ENCODE measurements around the gene PXYLP1. TPM values are rescaled to one million over a fixed set of nuclear protein-coding genes. Genes with fewer than 3 reads are reported as not detected.

The PXYLP1 gene
- total RNA-seq, 1 donor from 2014 or later = 28.2 TPM

- DNase-seq (ENCODE audit: low spot score) = no peak
Measured at GRCh38 chr3:141323936-141324704, 92.5 kb downstream of the PXYLP1 start.

- no peak for DNase-seq (ENCODE audit: low spot score)
Measured at GRCh38 chr3:141326123-141326522, 94.5 kb downstream of the PXYLP1 start.

GRCh38 chr3:141326626-141327025 lies 95.0 kb downstream of the PXYLP1 start:
- no peak for DNase-seq (ENCODE audit: low spot score)

- DNase-seq (ENCODE audit: low spot score) = no peak
Measured at GRCh38 chr3:141328286-141329166, 96.9 kb downstream of the PXYLP1 start.

GRCh38 chr3:141330235-141330634 lies 98.6 kb downstream of the PXYLP1 start:
- DNase-seq (ENCODE audit: low spot score) = no peak

- no peak for DNase-seq (ENCODE audit: low spot score)
Measured at GRCh38 chr3:141330718-141331376, 99.2 kb downstream of the PXYLP1 start.

GRCh38 chr3:141331377-141332318 lies 100.0 kb downstream of the PXYLP1 start:
- peak; percentile 45 for DNase-seq (ENCODE audit: low spot score)

GRCh38 chr3:141332416-141332815 lies 100.8 kb downstream of the PXYLP1 start:
- no peak for DNase-seq (ENCODE audit: low spot score)

- DNase-seq (ENCODE audit: low spot score) = no peak
Measured at GRCh38 chr3:141333836-141334626, 102.4 kb downstream of the PXYLP1 start.

- DNase-seq (ENCODE audit: low spot score) = no peak
Measured at GRCh38 chr3:141334627-141335250, 103.1 kb downstream of the PXYLP1 start.

GRCh38 chr3:141335531-141336061 lies 104.0 kb downstream of the PXYLP1 start:
- DNase-seq (ENCODE audit: low spot score) = no peak

- DNase-seq (ENCODE audit: low spot score) = no peak
Measured at GRCh38 chr3:141336672-141337522, 105.3 kb downstream of the PXYLP1 start.

- no peak for DNase-seq (ENCODE audit: low spot score)
Measured at GRCh38 chr3:141337523-141337854, 105.9 kb downstream of the PXYLP1 start.

GRCh38 chr3:141337991-141338390 lies 106.4 kb downstream of the PXYLP1 start:
- no peak for DNase-seq (ENCODE audit: low spot score)

GRCh38 chr3:141338881-141339280 lies 107.3 kb downstream of the PXYLP1 start:
- no peak for DNase-seq (ENCODE audit: low spot score)

- DNase-seq (ENCODE audit: low spot score) = no peak
Measured at GRCh38 chr3:141341536-141341935, 109.9 kb downstream of the PXYLP1 start.

- no peak for DNase-seq (ENCODE audit: low spot score)
Measured at GRCh38 chr3:141342386-141342785, 110.8 kb downstream of the PXYLP1 start.

GRCh38 chr3:141343077-141343476 lies 111.5 kb downstream of the PXYLP1 start:
- no peak for DNase-seq (ENCODE audit: low spot score)

- DNase-seq (ENCODE audit: low spot score) = no peak
Measured at GRCh38 chr3:141343865-141344271, 112.2 kb downstream of the PXYLP1 start.

All from umbilical cord (tissue), 2 donors.